GM18868 (cell line): Measurements from ENCODE around the gene SFXN5.
A peak's percentile ranks its signal among the peaks of the same experiment; 100 is the strongest.

ENCODE experiments used
- ATAC-seq: cut with Tn5 transposase; IDR thresholded peaks from one replicate; pipeline ENCODE4 v1.9.1; 2021; ENCODE audit warnings: mild to moderate bottlenecking, moderate library complexity; ENCODE audit not compliant: unreplicated experiment

The SFXN5 gene

GRCh38 chr2:72945450-72946019 is 126.0 kb downstream of the SFXN5 start:
- ATAC-seq, result no peak

GRCh38 chr2:72944804-72945449 is 126.6 kb downstream of the SFXN5 start:
- no peak for ATAC-seq

GRCh38 chr2:72943540-72944395 is 127.7 kb downstream of the SFXN5 start:
- no peak for ATAC-seq

GRCh38 chr2:72942881-72943418 is 128.6 kb downstream of the SFXN5 start:
- no peak for ATAC-seq

- ATAC-seq, result no peak
These were observed 129.2 kb downstream of the SFXN5 start for GRCh38 chr2:72942293-72942692.

- ATAC-seq, result no peak
These were observed 130.7 kb downstream of the SFXN5 start for GRCh38 chr2:72940786-72941185.

GRCh38 chr2:72940361-72940760 is 131.2 kb downstream of the SFXN5 start:
- ATAC-seq, result no peak

- ATAC-seq, result no peak
These were observed 133.1 kb downstream of the SFXN5 start for GRCh38 chr2:72938455-72938854.

- no peak for ATAC-seq
These were observed 134.2 kb downstream of the SFXN5 start for GRCh38 chr2:72937356-72937669.

- ATAC-seq, result no peak
These were observed 134.7 kb downstream of the SFXN5 start for GRCh38 chr2:72936660-72937355.

GRCh38 chr2:72935611-72935957 is 135.9 kb downstream of the SFXN5 start:
- ATAC-seq, result no peak

GRCh38 chr2:72934683-72935610 is 136.6 kb downstream of the SFXN5 start:
- peak; percentile 71 for ATAC-seq

GRCh38 chr2:72933646-72934151 is 137.8 kb downstream of the SFXN5 start:
- ATAC-seq, result no peak

GRCh38 chr2:72933207-72933606 is 138.3 kb downstream of the SFXN5 start:
- no peak for ATAC-seq

GRCh38 chr2:72932805-72933204 is 138.7 kb downstream of the SFXN5 start:
- ATAC-seq, result no peak

GRCh38 chr2:72932045-72932740 is 139.3 kb downstream of the SFXN5 start:
- ATAC-seq, result no peak

- ATAC-seq, result no peak
These were observed 140.1 kb downstream of the SFXN5 start for GRCh38 chr2:72931280-72931910.

GRCh38 chr2:72929010-72929409 is 142.5 kb downstream of the SFXN5 start:
- ATAC-seq, result no peak
